H1 (cell line): Measurements from ENCODE around the gene PTPRD.

Experiments used
- BACH1 ChIP-seq: IDR thresholded peaks from 2 replicates; pipeline ENCODE4 v1.6.1; 2012; ENCODE audit warnings: low read length, improper control_type of control experiment
- CHD1 ChIP-seq: IDR thresholded peaks from 2 replicates; pipeline ENCODE4 v1.6.1; 2012; ENCODE audit warnings: low read depth, low read length, improper control_type of control experiment
- EP300 ChIP-seq, 2 experiments: IDR thresholded peaks; 1 replicate in 1 of 2; 2 replicates in 1 of 2; pipeline ENCODE4 v1.6.1; 2011 to 2012; ENCODE audit warnings: low read depth in 2 of 2, low read length in 2 of 2, mild to moderate bottlenecking in 2 of 2, borderline replicate concordance in 1 of 2, inconsistent platforms in 1 of 2, moderate library complexity in 1 of 2
- POLR2A ChIP-seq, 2 experiments: IDR thresholded peaks; 1 replicate in 1 of 2; 2 replicates in 1 of 2; pipeline ENCODE4 v1.6.1; 2011; ENCODE audit warnings: low read depth in 2 of 2, low read length in 2 of 2, mild to moderate bottlenecking in 2 of 2; ENCODE audit errors: control extremely low read depth in 1 of 2
- POLR2AphosphoS5 ChIP-seq: IDR thresholded peaks from 2 replicates; pipeline ENCODE4 v1.6.1; 2011; ENCODE audit warnings: low read depth, low read length
- SIN3A ChIP-seq, 2 experiments: IDR thresholded peaks in 1 of 2; conservative IDR thresholded peaks in 1 of 2; 2 replicates each; pipeline ENCODE4 v1.6.1; 2011 to 2012; ENCODE audit warnings: low read length in 2 of 2, improper control_type of control experiment in 1 of 2, low read depth in 1 of 2, mild to moderate bottlenecking in 1 of 2
- TAF1 ChIP-seq: IDR thresholded peaks from 2 replicates; pipeline ENCODE4 v1.6.1; 2011; ENCODE audit warnings: mild to moderate bottlenecking, low read depth, low read length
- USF2 ChIP-seq: IDR thresholded peaks from 2 replicates; pipeline ENCODE4 v1.6.1; 2011; ENCODE audit warnings: low read length, improper control_type of control experiment
- TF ChIP-seq, protein P1 (sequence below), 3 experiments: IDR thresholded peaks; 1 replicate in 2 of 3; 2 replicates in 1 of 3; pipeline versions ENCODE4 v1.5.1 to v1.6.1; 2011; ENCODE audit warnings: low read length in 3 of 3, mild to moderate bottlenecking in 3 of 3, inconsistent platforms in 2 of 3, low read depth in 1 of 3, moderate library complexity in 1 of 3; ENCODE audit not compliant: insufficient read depth in 1 of 3; ENCODE audit errors: control extremely low read depth in 1 of 3

- TF ChIP-seq, protein P1, sequence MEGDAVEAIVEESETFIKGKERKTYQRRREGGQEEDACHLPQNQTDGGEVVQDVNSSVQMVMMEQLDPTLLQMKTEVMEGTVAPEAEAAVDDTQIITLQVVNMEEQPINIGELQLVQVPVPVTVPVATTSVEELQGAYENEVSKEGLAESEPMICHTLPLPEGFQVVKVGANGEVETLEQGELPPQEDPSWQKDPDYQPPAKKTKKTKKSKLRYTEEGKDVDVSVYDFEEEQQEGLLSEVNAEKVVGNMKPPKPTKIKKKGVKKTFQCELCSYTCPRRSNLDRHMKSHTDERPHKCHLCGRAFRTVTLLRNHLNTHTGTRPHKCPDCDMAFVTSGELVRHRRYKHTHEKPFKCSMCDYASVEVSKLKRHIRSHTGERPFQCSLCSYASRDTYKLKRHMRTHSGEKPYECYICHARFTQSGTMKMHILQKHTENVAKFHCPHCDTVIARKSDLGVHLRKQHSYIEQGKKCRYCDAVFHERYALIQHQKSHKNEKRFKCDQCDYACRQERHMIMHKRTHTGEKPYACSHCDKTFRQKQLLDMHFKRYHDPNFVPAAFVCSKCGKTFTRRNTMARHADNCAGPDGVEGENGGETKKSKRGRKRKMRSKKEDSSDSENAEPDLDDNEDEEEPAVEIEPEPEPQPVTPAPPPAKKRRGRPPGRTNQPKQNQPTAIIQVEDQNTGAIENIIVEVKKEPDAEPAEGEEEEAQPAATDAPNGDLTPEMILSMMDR (IDR thresholded peaks at IDR 0.05; ENCODE audit: control extremely low read depth in 1 of 3, insufficient read depth in 1 of 3, low read depth in 1 of 3, low read length in 3 of 3) = no peak
- TF ChIP-seq SIN3A (conservative IDR thresholded peaks at IDR 0.05 in 1 of 2, IDR thresholded peaks at IDR 0.05 in 1 of 2; ENCODE audit: low read depth in 1 of 2, low read length in 2 of 2) = no peak
- TF ChIP-seq EP300 (IDR thresholded peaks at IDR 0.05; ENCODE audit: borderline replicate concordance in 1 of 2, low read depth in 2 of 2, low read length in 2 of 2) = no peak
- TF ChIP-seq POLR2A (IDR thresholded peaks at IDR 0.05; ENCODE audit: control extremely low read depth in 1 of 2, low read depth in 2 of 2, low read length in 2 of 2) = no peak
- TF ChIP-seq POLR2AphosphoS5 = no peak
- no peak for TF ChIP-seq TAF1
- no peak for TF ChIP-seq CHD1
- TF ChIP-seq BACH1 = no peak
- no peak for TF ChIP-seq USF2
Observed at GRCh38 chr9:9489183-9489582, 1123.6 kb downstream of the PTPRD start.
